Activated B cell treated with CpG ODN at 0.5 μM for 24 hours (primary cell): ENCODE measurements around the gene TRMU. TPM values are rescaled to one million over a fixed set of nuclear protein-coding genes. Genes with fewer than 3 reads are reported as not detected.

Source experiments
- ATAC-seq: fragments of 200-7000 bp; cut with Tn5 transposase; one replicate; pipeline ENCODE4 v1.10.0; 2021; ENCODE audit warnings: low read depth, mild to moderate bottlenecking, moderate library complexity
- CTCF ChIA-PET: fragments of 350-600 bp; sonication (Branson Sonifier 250); formaldehyde crosslinking; loops from one replicate; lab custom pipeline; 2021; ENCODE audit warnings: antibody characterized with exemption; lab: Charles Lee
- POLR2A ChIA-PET: fragments of 350-600 bp; sonication (Branson Sonifier 250); formaldehyde crosslinking; loops from one replicate; lab custom pipeline; 2021; ENCODE audit warnings: antibody characterized with exemption; lab: Charles Lee
- DNase-seq: peaks from one replicate; pipeline ENCODE4 v3.0.0; 2022
- H3K27ac Mint-ChIP-seq: one replicate; pipeline ENCODE4 v1.8.0; 2020; ENCODE audit warnings: mixed read lengths
- H3K27me3 Mint-ChIP-seq: one replicate; pipeline ENCODE4 v1.8.0; 2021; ENCODE audit warnings: mixed read lengths
- H3K36me3 Mint-ChIP-seq: one replicate; pipeline ENCODE4 v1.8.0; 2021; ENCODE audit warnings: low read depth, mixed read lengths
- H3K4me1 Mint-ChIP-seq: one replicate; pipeline ENCODE4 v1.8.0; 2021; ENCODE audit warnings: mixed read lengths
- H3K4me3 Mint-ChIP-seq: one replicate; pipeline ENCODE4 v1.8.0; 2020; ENCODE audit warnings: mild to moderate bottlenecking, mixed read lengths
- H3K9me3 Mint-ChIP-seq: one replicate; pipeline ENCODE4 v1.8.0; 2020; ENCODE audit warnings: mixed read lengths
- intact Hi-C: fragments of 100-400 bp; cut with micrococcal nuclease; formaldehyde crosslinking; loops from one replicate; pipeline ENCODE4 v1.15.1; 2024
- total RNA-seq: library from RNA; stranded (reverse); gene quantifications from 2 replicates; pipeline ENCODE4 v1.2.3, GENCODE V29; 2022
- TF ChIP-seq, protein P1 (sequence below): fragments of 200-600 bp; IDR thresholded peaks from one replicate; pipeline ENCODE4 v1.8.0; 2022; ENCODE audit warnings: antibody characterized with exemption, mild to moderate bottlenecking

Gene TRMU
- total RNA-seq, 1 donor from 2014 or later, result 60.0 TPM

DNA sequence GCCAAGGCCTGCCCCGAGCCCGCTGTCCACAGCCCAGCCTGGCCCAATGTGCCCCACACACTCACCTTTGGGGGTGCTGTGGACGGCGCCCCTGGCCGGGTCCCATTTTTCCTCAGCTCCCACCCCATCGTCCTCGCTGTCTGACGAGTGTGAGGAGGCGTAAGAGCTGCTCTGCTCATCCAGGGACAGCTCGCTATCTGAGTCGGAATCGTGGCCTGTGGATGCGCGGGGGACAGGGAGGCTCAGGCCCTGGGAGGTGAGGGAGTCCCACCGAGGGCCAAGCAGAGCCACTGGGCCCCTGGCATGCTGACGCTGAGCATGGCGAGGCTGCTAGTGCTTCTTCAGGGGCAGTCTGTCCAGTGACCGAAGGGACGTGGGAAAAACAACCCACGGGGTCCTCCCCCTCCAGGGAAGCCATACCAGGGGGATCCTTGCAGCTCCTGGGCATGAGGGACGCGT lies 29.7 kb downstream of the TRMU start:
- TF ChIP-seq, protein P1, sequence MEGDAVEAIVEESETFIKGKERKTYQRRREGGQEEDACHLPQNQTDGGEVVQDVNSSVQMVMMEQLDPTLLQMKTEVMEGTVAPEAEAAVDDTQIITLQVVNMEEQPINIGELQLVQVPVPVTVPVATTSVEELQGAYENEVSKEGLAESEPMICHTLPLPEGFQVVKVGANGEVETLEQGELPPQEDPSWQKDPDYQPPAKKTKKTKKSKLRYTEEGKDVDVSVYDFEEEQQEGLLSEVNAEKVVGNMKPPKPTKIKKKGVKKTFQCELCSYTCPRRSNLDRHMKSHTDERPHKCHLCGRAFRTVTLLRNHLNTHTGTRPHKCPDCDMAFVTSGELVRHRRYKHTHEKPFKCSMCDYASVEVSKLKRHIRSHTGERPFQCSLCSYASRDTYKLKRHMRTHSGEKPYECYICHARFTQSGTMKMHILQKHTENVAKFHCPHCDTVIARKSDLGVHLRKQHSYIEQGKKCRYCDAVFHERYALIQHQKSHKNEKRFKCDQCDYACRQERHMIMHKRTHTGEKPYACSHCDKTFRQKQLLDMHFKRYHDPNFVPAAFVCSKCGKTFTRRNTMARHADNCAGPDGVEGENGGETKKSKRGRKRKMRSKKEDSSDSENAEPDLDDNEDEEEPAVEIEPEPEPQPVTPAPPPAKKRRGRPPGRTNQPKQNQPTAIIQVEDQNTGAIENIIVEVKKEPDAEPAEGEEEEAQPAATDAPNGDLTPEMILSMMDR, result no peak
- no peak for ATAC-seq
- Mint-ChIP-seq H3K9me3 (no peaks in the 10 kb centered on the region), H3K4me3 (no peak overlapping the region), H3K4me1 (peaks cover 20% of the 10 kb centered on the region), H3K27me3 (no peaks in the 10 kb centered on the region), H3K36me3 (peaks cover 35% of the 10 kb centered on the region), H3K27ac (no peak overlapping the region)
- ChIA-PET CTCF (interaction anchor here (0.9 kb wide), 1 partner anchor 244 kb away, joined by 3 read pairs; no protein-coding TSS in a partner anchor), POLR2A (no interaction called here)
- no peak for DNase-seq
- intact Hi-C loops, result loop anchor here (10.0 kb wide), 1 partner anchor 370 kb away; the partner anchor contains the start of gene CERK

DNA sequence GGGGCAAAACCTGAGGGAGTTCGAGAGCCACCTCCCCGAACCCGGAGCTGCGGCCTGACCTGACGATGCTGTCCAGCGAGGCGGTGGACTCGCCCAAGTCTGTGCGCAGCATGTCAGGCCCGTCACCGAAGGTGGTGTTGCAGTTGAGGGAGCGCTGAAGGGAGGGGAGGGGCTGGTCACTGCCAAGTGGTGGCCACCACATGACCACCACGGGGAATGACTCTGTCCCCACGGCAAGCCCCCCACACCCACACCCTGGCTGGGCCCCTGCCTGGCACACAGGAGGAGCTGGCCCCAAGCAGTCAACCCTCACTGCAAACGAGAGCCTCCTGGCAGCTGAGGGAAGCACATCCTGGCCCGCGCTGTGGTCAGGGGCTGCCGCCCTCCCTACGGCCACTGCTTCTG lies 30.8 kb downstream of the TRMU start:
- CTCF ChIA-PET, result interaction anchor here (2.2 kb wide), 1 partner anchor 176 kb away, joined by 96 read pairs; no protein-coding TSS in a partner anchor
- ATAC-seq, result no peak
- Mint-ChIP-seq H3K36me3 (peaks cover 26% of the 10 kb centered on the region), H3K27ac (no peak overlapping the region), H3K27me3 (no peaks in the 10 kb centered on the region), H3K9me3 (no peaks in the 10 kb centered on the region), H3K4me1 (peaks cover 20% of the 10 kb centered on the region), H3K4me3 (no peak overlapping the region)
- intact Hi-C loops, result loop anchor here (10.0 kb wide), 1 partner anchor 368 kb away; the partner anchor contains the start of gene CERK
- no peak for DNase-seq
- POLR2A ChIA-PET, result no interaction called here
- TF ChIP-seq, protein P1, result no peak

DNA sequence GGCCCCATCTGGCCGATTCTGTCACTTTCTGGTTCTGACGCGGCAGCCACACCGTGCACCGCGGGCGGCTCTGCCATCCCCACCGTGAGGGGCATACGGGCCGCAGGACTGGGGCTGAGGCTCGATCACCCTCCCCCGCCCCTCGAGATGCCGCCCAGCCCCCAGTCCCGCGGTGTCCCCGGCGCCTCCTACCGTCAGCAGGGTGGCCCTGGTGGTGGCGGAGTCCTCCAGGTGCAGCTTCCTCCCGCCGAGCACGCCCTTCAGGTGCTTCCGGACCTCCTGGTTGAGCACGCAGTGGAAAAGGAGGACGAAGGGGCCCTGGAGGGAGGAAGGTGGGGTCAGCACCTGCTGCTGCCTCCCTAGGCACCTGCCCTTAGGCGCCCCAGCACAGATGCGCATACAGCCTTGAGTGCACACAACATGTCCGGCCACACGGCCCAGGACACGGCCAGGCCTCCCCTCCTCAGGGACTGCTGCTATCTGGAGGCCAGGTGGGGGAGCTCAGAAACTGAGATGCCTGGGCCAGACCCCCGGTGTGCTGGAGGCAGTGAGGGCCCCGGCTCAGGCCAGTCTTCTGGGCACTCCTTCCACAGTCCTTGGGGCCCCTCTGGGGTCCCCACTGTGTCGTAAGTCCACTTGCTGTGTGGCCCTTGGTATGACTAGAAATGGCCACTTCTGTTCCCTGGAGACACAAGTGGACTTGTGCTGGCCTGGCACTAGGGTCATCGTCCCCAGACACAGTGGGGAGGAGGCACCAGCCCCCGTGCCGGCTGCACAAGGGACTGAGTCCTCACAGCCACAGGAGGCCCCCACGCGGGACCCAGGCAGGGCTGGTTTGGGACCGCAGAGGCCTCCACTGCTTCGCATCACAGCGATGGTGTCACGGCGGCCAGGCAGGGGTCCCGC lies 31.5 kb downstream of the TRMU start:
- Mint-ChIP-seq H3K27me3 (no peaks in the 10 kb centered on the region), H3K9me3 (no peaks in the 10 kb centered on the region), H3K36me3 (peaks cover 21% of the 10 kb centered on the region), H3K4me3 (no peak overlapping the region), H3K4me1 (peaks cover 18% of the 10 kb centered on the region), H3K27ac (no peak overlapping the region)
- POLR2A ChIA-PET, result interaction anchor here (0.5 to 1.4 kb wide), 4 partner anchors 138 to 366 kb away, joined by 3 to 8 read pairs (median 4); no protein-coding TSS in a partner anchor
- ATAC-seq (no peak), DNase-seq (no peak)
- CTCF ChIA-PET, result interaction anchor here (0.6 to 2.3 kb wide), 20 partner anchors 9 to 504 kb away, joined by 3 to 96 read pairs (median 3); partner anchors contain the start of genes CELSR1 and TBC1D22A
- TF ChIP-seq, protein P1, result no peak
- intact Hi-C loops, result loop anchor here (1.0 to 10.0 kb wide), 2 partner anchors 175 to 368 kb away; partner anchors contain the start of gene CERK

DNA sequence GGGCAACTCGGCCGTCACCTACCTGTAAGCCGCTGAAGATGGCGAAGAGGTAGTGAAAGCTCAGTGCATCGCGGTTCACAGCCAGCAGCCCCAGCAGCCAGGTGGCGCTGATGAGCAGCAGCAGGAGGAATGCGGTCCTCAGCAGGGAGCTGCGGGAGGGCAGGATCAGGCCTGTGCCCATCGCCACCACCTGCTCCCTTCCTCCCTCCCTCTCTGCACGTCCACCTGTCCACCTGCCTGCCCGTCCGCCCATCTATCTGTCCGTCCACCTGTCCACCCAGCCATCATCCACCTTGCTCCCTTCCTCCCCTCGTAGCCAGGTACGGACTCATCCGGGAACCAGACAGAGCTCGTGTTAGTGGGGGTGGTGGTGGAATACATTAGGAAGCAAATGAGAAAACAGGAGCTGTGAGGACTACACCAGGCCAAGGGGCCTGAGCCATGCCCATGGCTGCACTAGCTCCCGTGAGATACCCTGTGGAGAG lies 32.2 kb downstream of the TRMU start:
- TF ChIP-seq, protein P1, result peak; percentile 58
- Mint-ChIP-seq H3K36me3 (peaks cover 20% of the 10 kb centered on the region), H3K27ac (no peak overlapping the region), H3K4me3 (no peak overlapping the region), H3K27me3 (no peaks in the 10 kb centered on the region), H3K9me3 (no peaks in the 10 kb centered on the region), H3K4me1 (peaks cover 12% of the 10 kb centered on the region)
- intact Hi-C loops, result loop anchor here (1.0 to 10.0 kb wide), 3 partner anchors 13 to 367 kb away; partner anchors contain the start of gene CERK
- ChIA-PET POLR2A (interaction anchor here (0.5 to 1.4 kb wide), 6 partner anchors 11 to 366 kb away, joined by 3 to 8 read pairs (median 4); no protein-coding TSS in a partner anchor), CTCF (interaction anchor here (0.5 to 2.3 kb wide), 22 partner anchors 9 to 505 kb away, joined by 3 to 96 read pairs (median 3); partner anchors contain the start of genes CELSR1 and TBC1D22A)
- peak; percentile 65 for ATAC-seq
- peak; percentile 72 for DNase-seq
